ENCODE results near the gene HIPK2.

- TF ChIP-seq, protein P1, sequence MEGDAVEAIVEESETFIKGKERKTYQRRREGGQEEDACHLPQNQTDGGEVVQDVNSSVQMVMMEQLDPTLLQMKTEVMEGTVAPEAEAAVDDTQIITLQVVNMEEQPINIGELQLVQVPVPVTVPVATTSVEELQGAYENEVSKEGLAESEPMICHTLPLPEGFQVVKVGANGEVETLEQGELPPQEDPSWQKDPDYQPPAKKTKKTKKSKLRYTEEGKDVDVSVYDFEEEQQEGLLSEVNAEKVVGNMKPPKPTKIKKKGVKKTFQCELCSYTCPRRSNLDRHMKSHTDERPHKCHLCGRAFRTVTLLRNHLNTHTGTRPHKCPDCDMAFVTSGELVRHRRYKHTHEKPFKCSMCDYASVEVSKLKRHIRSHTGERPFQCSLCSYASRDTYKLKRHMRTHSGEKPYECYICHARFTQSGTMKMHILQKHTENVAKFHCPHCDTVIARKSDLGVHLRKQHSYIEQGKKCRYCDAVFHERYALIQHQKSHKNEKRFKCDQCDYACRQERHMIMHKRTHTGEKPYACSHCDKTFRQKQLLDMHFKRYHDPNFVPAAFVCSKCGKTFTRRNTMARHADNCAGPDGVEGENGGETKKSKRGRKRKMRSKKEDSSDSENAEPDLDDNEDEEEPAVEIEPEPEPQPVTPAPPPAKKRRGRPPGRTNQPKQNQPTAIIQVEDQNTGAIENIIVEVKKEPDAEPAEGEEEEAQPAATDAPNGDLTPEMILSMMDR (IDR thresholded peaks at IDR 0.05), result no peak
- no peak for TF ChIP-seq POLR2A (IDR thresholded peaks at IDR 0.05)
- TF ChIP-seq EP300 (IDR thresholded peaks at IDR 0.05), result no peak
- TF ChIP-seq POLR2AphosphoS5 (IDR thresholded peaks at IDR 0.05), result no peak
These were observed 127.2 kb downstream of the HIPK2 start for GRCh38 chr7:139650429-139651100.
